OCI-LY7 (cell line): ENCODE measurements around the gene PARD3. TPM values are rescaled to one million over a fixed set of nuclear protein-coding genes. Genes with fewer than 3 reads are reported as not detected.

Source experiments
- BruUV-seq: library from RNA; stranded (reverse); fragments of 400-500 nt; replicated peaks from 2 replicates; lab custom pipeline; 2021; lab: Mats Ljungman, UMichigan
- CTCF ChIA-PET: fragments of 300-600 bp; sonication (Branson Sonifier 250); formaldehyde crosslinking; loops from one replicate; lab custom pipeline; 2022; ENCODE audit warnings: antibody characterized with exemption; ENCODE audit not compliant: unreplicated experiment; lab: Charles Lee
- POLR2A ChIA-PET: fragments of 300-600 bp; sonication (Branson Sonifier 250); formaldehyde crosslinking; loops from one replicate; lab custom pipeline; 2022; ENCODE audit warnings: antibody characterized with exemption; lab: Charles Lee
- DNase-seq: peaks from one replicate; pipeline ENCODE4 v3.0.0-alpha.2; 2015; ENCODE audit warnings: low spot score
- H2AFZ ChIP-seq: fragments of 200-600 bp; sonication (generic), shearing (Covaris generic); 2 replicates; pipeline ENCODE4 v1.6.1; 2014; ENCODE audit warnings: mild to moderate bottlenecking, antibody characterized with exemption, low read length, moderate library complexity
- H3K27ac ChIP-seq: fragments of 200-600 bp; sonication (generic); 2 replicates; pipeline ENCODE4 v1.5.1; 2014; ENCODE audit warnings: mixed run types, low read depth, mild to moderate bottlenecking, moderate library complexity, low read length, inconsistent platforms; ENCODE audit not compliant: poor library complexity, severe bottlenecking
- H3K36me3 ChIP-seq: fragments of 200-600 bp; sonication (generic); 2 replicates; pipeline ENCODE4 v1.6.1; 2014; ENCODE audit warnings: mild to moderate bottlenecking, antibody characterized with exemption, low read length, moderate library complexity, mixed read lengths; ENCODE audit not compliant: insufficient read depth
- H3K4me1 ChIP-seq: fragments of 200-600 bp; sonication (generic); 2 replicates; pipeline ENCODE4 v1.5.1; 2014; ENCODE audit warnings: mild to moderate bottlenecking, low read length; ENCODE audit not compliant: insufficient read depth, poor library complexity, severe bottlenecking
- H3K4me2 ChIP-seq: fragments of 200-600 bp; sonication (generic); 2 replicates; pipeline ENCODE4 v1.6.1; 2014; ENCODE audit warnings: mild to moderate bottlenecking, low read length
- H3K4me3 ChIP-seq: fragments of 200-600 bp; sonication (generic); 2 replicates; pipeline ENCODE4 v1.5.1; 2014; ENCODE audit warnings: mild to moderate bottlenecking, low read depth, low read length; ENCODE audit not compliant: poor library complexity, severe bottlenecking
- H3K79me2 ChIP-seq: fragments of 200-600 bp; sonication (generic); 2 replicates; pipeline ENCODE4 v1.6.1; 2016; ENCODE audit warnings: low read depth, mild to moderate bottlenecking, low read length, moderate library complexity, mixed read lengths; ENCODE audit not compliant: insufficient read depth
- H3K9me2 ChIP-seq: fragments of 200-600 bp; sonication (generic); 2 replicates; pipeline ENCODE4 v1.6.1; 2016; ENCODE audit warnings: mild to moderate bottlenecking, low read length, mixed read lengths; ENCODE audit not compliant: insufficient read depth
- H3K9me3 ChIP-seq: fragments of 200-600 bp; sonication (generic); 2 replicates; pipeline ENCODE4 v1.6.1; 2014; ENCODE audit warnings: mild to moderate bottlenecking, mixed run types, low read length, mixed read lengths
- H4K20me1 ChIP-seq: fragments of 200-600 bp; sonication (generic); 2 replicates; pipeline ENCODE4 v1.6.1; 2014; ENCODE audit warnings: mild to moderate bottlenecking, antibody characterized with exemption, low read length, moderate library complexity, mixed read lengths; ENCODE audit not compliant: insufficient read depth
- EZH2phosphoT487 ChIP-seq: fragments of 200-600 bp; sonication (generic); IDR thresholded peaks from 2 replicates; pipeline ENCODE4 v1.6.1; 2018; ENCODE audit warnings: low read depth, borderline replicate concordance, mild to moderate bottlenecking, mixed run types, antibody characterized with exemption, low read length, moderate library complexity, mixed read lengths
- intact Hi-C: fragments of 100-400 bp; cut with micrococcal nuclease; formaldehyde crosslinking; loops from one replicate; pipeline ENCODE4 v1.10.0; 2022; ENCODE audit not compliant: unreplicated experiment
- total RNA-seq, 2 experiments: library from RNA; depleted of rRNA in 1 of 2; stranded (reverse); fragments of >200 nt in 1 of 2; shearing (Covaris generic) in 1 of 2; gene quantifications; 2 replicates each; pipeline ENCODE4 v1.2.3, GENCODE V29; 2014 to 2022
- TF ChIP-seq, protein P1 (sequence below): fragments of 200-600 bp; sonication (generic); conservative IDR thresholded peaks from 2 replicates; pipeline ENCODE4 v1.5.1; 2014; ENCODE audit warnings: mild to moderate bottlenecking, antibody characterized with exemption, low read length, moderate library complexity, mixed read lengths

PARD3 gene
- total RNA-seq, 2 experiments from 2014 or later: not detected

DNA sequence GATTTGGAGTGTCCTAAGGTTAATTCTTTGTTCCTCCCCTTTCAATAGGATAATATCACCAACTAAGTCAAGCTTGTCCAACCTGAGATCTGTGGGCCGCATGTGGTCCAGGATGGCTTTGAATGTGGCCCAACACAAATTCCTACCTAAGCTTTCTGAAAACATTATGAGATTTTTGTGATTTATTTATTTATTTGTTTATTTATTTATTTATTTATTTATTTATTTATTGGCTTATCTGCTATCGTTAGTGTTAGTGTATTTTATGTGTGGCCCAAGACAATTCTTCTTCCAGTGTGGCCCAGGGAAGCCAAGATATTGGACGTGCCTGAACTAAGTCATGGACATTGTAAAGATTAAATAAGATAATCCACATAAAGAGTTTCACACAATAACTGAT, 446.0 kb downstream of the PARD3 start:
- no peak for DNase-seq
- ChIA-PET POLR2A (interaction anchor here (0.7 kb wide), 1 partner anchor 11 kb away, joined by 3 read pairs; no protein-coding TSS in a partner anchor), CTCF (no interaction called here)
- Histone ChIP-seq H3K27ac (no peak overlapping the region), H3K9me3 (no peaks in the 10 kb centered on the region), H3K79me2 (no peaks in the 10 kb centered on the region), H3K4me3 (no peak overlapping the region), H4K20me1 (no peaks in the 10 kb centered on the region), H3K4me2 (no peak overlapping the region), H3K4me1 (no peaks in the 10 kb centered on the region), H3K9me2 (no peaks in the 10 kb centered on the region), H2AFZ (no peak overlapping the region), H3K36me3 (no peaks in the 10 kb centered on the region)
- TF ChIP-seq, protein P1, sequence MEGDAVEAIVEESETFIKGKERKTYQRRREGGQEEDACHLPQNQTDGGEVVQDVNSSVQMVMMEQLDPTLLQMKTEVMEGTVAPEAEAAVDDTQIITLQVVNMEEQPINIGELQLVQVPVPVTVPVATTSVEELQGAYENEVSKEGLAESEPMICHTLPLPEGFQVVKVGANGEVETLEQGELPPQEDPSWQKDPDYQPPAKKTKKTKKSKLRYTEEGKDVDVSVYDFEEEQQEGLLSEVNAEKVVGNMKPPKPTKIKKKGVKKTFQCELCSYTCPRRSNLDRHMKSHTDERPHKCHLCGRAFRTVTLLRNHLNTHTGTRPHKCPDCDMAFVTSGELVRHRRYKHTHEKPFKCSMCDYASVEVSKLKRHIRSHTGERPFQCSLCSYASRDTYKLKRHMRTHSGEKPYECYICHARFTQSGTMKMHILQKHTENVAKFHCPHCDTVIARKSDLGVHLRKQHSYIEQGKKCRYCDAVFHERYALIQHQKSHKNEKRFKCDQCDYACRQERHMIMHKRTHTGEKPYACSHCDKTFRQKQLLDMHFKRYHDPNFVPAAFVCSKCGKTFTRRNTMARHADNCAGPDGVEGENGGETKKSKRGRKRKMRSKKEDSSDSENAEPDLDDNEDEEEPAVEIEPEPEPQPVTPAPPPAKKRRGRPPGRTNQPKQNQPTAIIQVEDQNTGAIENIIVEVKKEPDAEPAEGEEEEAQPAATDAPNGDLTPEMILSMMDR: no peak
- TF ChIP-seq EZH2phosphoT487: no peak
- BruUV-seq: no TSS peak
- intact Hi-C loops: no loop called here

DNA sequence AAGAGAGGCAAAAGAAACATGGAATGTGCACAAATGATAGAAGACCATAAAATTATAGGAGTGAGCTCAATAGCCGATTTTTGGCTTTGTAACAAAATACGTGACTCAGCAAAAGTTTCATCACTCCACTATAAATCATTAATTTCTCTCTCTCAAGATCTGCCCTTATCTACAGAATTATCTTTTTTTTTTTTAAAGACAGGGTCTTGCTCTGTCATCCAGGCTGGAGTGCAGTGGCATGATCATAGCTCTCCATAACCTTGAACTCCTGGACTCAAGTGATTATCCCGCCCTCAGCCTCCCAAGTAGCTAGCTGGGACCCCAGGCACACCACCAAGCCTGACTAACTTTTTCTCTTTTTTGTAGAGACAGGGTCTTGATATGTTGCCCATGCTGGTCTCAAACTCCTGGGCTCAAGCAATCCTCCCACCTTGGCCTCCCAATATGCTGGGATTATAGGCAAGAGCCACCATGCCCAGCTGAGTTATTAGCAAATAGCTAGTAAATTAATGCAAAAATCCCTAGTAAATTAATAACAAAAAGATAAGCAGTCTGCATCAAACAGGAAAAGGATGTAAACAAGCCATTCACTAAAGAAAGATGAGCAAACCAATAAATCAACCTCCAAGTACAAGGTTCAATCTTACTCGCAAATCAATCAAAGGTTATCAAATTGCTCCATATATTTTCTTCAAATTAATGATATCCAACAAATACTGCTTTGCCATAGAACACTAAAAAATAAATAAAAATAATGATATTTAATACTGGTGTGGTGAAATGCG, 450.7 kb downstream of the PARD3 start:
- Histone ChIP-seq H3K4me1 (no peaks in the 10 kb centered on the region), H3K4me2 (no peak overlapping the region), H3K9me2 (no peaks in the 10 kb centered on the region), H3K9me3 (no peaks in the 10 kb centered on the region), H2AFZ (no peak overlapping the region), H3K27ac (no peak overlapping the region), H3K4me3 (no peak overlapping the region), H3K79me2 (no peaks in the 10 kb centered on the region), H4K20me1 (no peaks in the 10 kb centered on the region), H3K36me3 (no peaks in the 10 kb centered on the region)
- no peak for DNase-seq
- CTCF ChIA-PET: no interaction called here
- TF ChIP-seq EZH2phosphoT487: no peak
- TF ChIP-seq, protein P1: no peak
- POLR2A ChIA-PET: no interaction called here
- no TSS peak for BruUV-seq
- intact Hi-C loops: no loop called here

DNA sequence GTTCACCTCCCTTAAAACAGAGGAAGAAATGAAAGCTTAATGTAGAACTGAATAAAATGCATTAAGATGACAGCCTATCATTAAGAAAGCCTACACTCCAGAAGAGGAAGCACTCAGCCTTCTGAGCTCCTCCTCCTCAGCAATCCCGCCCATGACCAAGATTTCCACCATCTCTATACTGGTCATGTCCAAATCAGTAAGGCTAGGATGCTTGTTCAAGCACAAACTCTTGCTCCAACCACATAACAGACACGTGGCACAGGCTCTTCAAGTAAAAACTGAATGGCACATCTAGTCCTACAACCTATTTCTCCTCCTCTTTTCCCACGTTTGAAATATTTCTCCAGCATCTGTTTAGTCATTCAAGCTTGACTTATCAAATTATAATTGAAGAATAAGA, 454.1 kb downstream of the PARD3 start:
- ChIA-PET POLR2A (no interaction called here), CTCF (no interaction called here)
- no peak for DNase-seq
- Histone ChIP-seq H3K4me2 (no peak overlapping the region), H3K9me2 (no peaks in the 10 kb centered on the region), H3K4me3 (no peak overlapping the region), H3K27ac (no peak overlapping the region), H3K4me1 (no peaks in the 10 kb centered on the region), H2AFZ (no peak overlapping the region), H3K9me3 (no peaks in the 10 kb centered on the region), H3K36me3 (no peaks in the 10 kb centered on the region), H4K20me1 (no peaks in the 10 kb centered on the region), H3K79me2 (no peaks in the 10 kb centered on the region)
- TF ChIP-seq, protein P1: no peak
- TF ChIP-seq EZH2phosphoT487: no peak
- intact Hi-C loops: no loop called here
- no TSS peak for BruUV-seq
